ENCODE measurements around the gene ZNF292.
"Not testable (repeated sequence)": the region's sequence is repeated elsewhere in the genome, so short reads cannot be mapped to it uniquely, and the experiment has no call there.

ZNF292 gene

GRCh38 chr6:87282743-87283142 lies 127.4 kb downstream of the ZNF292 start:
- no peak for DNase-seq

GRCh38 chr6:87283461-87283860 lies 128.1 kb downstream of the ZNF292 start:
- no peak for DNase-seq

GRCh38 chr6:87287251-87287650 lies 131.9 kb downstream of the ZNF292 start:
- DNase-seq: no peak

GRCh38 chr6:87289571-87289970 lies 134.2 kb downstream of the ZNF292 start:
- no peak for DNase-seq

GRCh38 chr6:87291883-87292282 lies 136.5 kb downstream of the ZNF292 start:
- no peak for DNase-seq

GRCh38 chr6:87293526-87293925 lies 138.2 kb downstream of the ZNF292 start:
- no peak for DNase-seq

GRCh38 chr6:87297119-87297518 lies 141.8 kb downstream of the ZNF292 start:
- no peak for DNase-seq

GRCh38 chr6:87301277-87301676 lies 145.9 kb downstream of the ZNF292 start:
- not testable (repeated sequence) for DNase-seq

- no peak for DNase-seq
Observed at GRCh38 chr6:87308970-87309369, 153.6 kb downstream of the ZNF292 start.

- DNase-seq: no peak
Observed at GRCh38 chr6:87312860-87313259, 157.5 kb downstream of the ZNF292 start.

Data from DMS153 (cell line).